Loucy (cell line): Measurements from ENCODE around the gene PCDHA9.
"Not testable (repeated sequence)": the region's sequence is repeated elsewhere in the genome, so short reads cannot be mapped to it uniquely, and the experiment has no call there.

ENCODE experiments used
- H2AFZ ChIP-seq: fragments of 200-600 bp; sonication (generic); 2 replicates; pipeline ENCODE4 v1.6.0; 2016; ENCODE audit warnings: antibody characterized with exemption, mild to moderate bottlenecking, low read length, moderate library complexity
- H3F3A ChIP-seq: fragments of 200-600 bp; 2 replicates; pipeline ENCODE4 v1.6.0; 2016; ENCODE audit warnings: antibody characterized with exemption, low read depth, mild to moderate bottlenecking
- H3K27me3 ChIP-seq: fragments of 200-600 bp; sonication (generic); 2 replicates; pipeline ENCODE4 v1.6.1; 2014; ENCODE audit warnings: low read length, mild to moderate bottlenecking; ENCODE audit not compliant: insufficient read depth, poor library complexity, severe bottlenecking
- H3K36me3 ChIP-seq: fragments of 200-600 bp; sonication (generic); 2 replicates; pipeline ENCODE4 v1.6.1; 2016; ENCODE audit warnings: low read length; ENCODE audit not compliant: insufficient read depth
- H3K4me1 ChIP-seq: fragments of 200-600 bp; sonication (generic); 2 replicates; pipeline ENCODE4 v1.5.1; 2014; ENCODE audit warnings: low read length, mild to moderate bottlenecking; ENCODE audit not compliant: insufficient read depth, poor library complexity, severe bottlenecking
- H3K4me2 ChIP-seq: fragments of 200-600 bp; sonication (generic); 2 replicates; pipeline ENCODE4 v1.6.0; 2014; ENCODE audit warnings: antibody characterized with exemption, low read length, low read depth, mild to moderate bottlenecking; ENCODE audit not compliant: poor library complexity, severe bottlenecking
- H3K4me3 ChIP-seq: fragments of 200-600 bp; sonication (generic); 2 replicates; pipeline ENCODE4 v1.5.1; 2014; ENCODE audit warnings: low read length, mild to moderate bottlenecking, mixed read lengths; ENCODE audit not compliant: poor library complexity, severe bottlenecking
- H3K79me2 ChIP-seq: fragments of 200-600 bp; sonication (generic); 2 replicates; pipeline ENCODE4 v1.6.1; 2014; ENCODE audit warnings: low read length; ENCODE audit not compliant: insufficient read depth
- H3K9ac ChIP-seq: fragments of 200-600 bp; sonication (generic); 2 replicates; pipeline ENCODE4 v1.6.0; 2014; ENCODE audit warnings: mild to moderate bottlenecking, low read depth, low read length, moderate library complexity; ENCODE audit not compliant: poor library complexity, severe bottlenecking
- H3K9me2 ChIP-seq: fragments of 200-600 bp; sonication (generic); replicated peaks from 2 replicates; pipeline ENCODE4 v1.6.1; 2016; ENCODE audit warnings: low read depth, low read length, mixed read lengths
- H3K9me3 ChIP-seq: fragments of 200-600 bp; sonication (generic); 2 replicates; pipeline ENCODE4 v1.6.1; 2014; ENCODE audit warnings: mild to moderate bottlenecking, antibody characterized with exemption, low read length, low read depth; ENCODE audit not compliant: insufficient read depth
- H4K20me1 ChIP-seq: fragments of 200-600 bp; sonication (generic); 2 replicates; pipeline ENCODE4 v1.6.0; 2014; ENCODE audit warnings: antibody characterized with exemption, low read length, mild to moderate bottlenecking; ENCODE audit not compliant: insufficient read depth, poor library complexity, severe bottlenecking
- EZH2phosphoT487 ChIP-seq: fragments of 200-600 bp; IDR thresholded peaks from 2 replicates; pipeline ENCODE4 v1.6.1; 2018; ENCODE audit warnings: antibody characterized with exemption, mild to moderate bottlenecking, moderate library complexity, borderline replicate concordance
- TF ChIP-seq, protein P1 (sequence below): fragments of 200-600 bp; sonication (generic); conservative IDR thresholded peaks from 2 replicates; pipeline ENCODE4 v1.5.1; 2014; ENCODE audit warnings: mild to moderate bottlenecking, antibody characterized with exemption, low read length

Gene PCDHA9

DNA sequence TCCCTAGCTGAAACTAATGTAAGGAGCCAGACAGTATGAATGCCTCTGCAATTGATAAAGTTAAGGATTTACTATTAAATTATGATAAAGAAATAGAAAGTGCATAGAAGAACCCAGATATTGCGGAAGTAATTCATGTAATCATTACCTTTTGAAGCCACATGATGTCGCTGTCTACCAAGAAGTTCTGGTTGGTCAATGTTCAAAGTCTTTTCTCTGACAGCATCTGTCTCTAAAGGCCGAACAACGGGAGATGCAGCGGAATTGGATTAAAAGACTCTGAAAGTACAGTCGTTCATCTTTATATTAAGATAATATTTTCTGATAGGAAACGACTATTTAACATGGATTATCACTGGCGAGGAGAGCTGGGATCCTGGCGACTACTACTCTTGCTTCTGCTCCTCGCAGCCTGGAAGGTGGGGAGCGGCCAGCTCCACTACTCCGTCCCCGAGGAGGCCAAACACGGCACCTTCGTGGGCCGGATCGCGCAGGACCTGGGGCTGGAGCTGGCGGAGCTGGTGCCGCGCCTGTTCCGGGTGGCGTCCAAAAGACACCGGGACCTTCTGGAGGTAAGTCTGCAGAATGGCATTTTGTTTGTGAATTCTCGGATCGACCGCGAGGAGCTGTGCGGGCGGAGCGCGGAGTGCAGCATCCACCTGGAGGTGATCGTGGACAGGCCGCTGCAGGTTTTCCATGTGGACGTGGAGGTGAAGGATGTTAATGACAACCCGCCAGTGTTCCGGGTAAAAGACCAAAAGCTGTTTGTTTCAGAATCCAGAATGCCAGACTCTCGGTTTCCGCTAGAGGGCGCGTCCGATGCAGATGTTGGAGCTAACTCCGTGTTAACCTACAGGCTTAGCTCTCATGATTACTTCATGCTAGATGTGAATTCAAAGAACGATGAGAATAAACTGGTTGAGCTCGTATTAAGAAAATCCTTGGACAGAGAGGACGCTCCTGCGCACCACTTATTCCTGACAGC is 6.9 kb upstream of the PCDHA9 start, which contains the start of gene PCDHA8:
Gene PCDHA8 (plus strand): TSS at position 210 of the 985 bp plus-strand sequence. CDS start 135 bp downstream, at position 345.
- Histone ChIP-seq H3K4me3 (no peak within 1 kb of the TSS), H3K9me2 (no peaks in the 10 kb centered on the region), H3K9me3 (no peaks in the 10 kb centered on the region), H3K36me3 (no peaks in the 10 kb centered on the region), H3K9ac (no peak within 1 kb of the TSS), H4K20me1 (no peaks in the 10 kb centered on the region), H2AFZ (no peak within 1 kb of the TSS), H3F3A (no peaks in the 10 kb centered on the region), H3K4me1 (no peaks in the 10 kb centered on the region), H3K27me3 (no peaks in the 10 kb centered on the region), H3K4me2 (no peak within 1 kb of the TSS), H3K79me2 (no peaks in the 10 kb centered on the region)
- TF ChIP-seq, protein P1, sequence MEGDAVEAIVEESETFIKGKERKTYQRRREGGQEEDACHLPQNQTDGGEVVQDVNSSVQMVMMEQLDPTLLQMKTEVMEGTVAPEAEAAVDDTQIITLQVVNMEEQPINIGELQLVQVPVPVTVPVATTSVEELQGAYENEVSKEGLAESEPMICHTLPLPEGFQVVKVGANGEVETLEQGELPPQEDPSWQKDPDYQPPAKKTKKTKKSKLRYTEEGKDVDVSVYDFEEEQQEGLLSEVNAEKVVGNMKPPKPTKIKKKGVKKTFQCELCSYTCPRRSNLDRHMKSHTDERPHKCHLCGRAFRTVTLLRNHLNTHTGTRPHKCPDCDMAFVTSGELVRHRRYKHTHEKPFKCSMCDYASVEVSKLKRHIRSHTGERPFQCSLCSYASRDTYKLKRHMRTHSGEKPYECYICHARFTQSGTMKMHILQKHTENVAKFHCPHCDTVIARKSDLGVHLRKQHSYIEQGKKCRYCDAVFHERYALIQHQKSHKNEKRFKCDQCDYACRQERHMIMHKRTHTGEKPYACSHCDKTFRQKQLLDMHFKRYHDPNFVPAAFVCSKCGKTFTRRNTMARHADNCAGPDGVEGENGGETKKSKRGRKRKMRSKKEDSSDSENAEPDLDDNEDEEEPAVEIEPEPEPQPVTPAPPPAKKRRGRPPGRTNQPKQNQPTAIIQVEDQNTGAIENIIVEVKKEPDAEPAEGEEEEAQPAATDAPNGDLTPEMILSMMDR, result peak; percentile 60
- TF ChIP-seq EZH2phosphoT487, result no peak

DNA sequence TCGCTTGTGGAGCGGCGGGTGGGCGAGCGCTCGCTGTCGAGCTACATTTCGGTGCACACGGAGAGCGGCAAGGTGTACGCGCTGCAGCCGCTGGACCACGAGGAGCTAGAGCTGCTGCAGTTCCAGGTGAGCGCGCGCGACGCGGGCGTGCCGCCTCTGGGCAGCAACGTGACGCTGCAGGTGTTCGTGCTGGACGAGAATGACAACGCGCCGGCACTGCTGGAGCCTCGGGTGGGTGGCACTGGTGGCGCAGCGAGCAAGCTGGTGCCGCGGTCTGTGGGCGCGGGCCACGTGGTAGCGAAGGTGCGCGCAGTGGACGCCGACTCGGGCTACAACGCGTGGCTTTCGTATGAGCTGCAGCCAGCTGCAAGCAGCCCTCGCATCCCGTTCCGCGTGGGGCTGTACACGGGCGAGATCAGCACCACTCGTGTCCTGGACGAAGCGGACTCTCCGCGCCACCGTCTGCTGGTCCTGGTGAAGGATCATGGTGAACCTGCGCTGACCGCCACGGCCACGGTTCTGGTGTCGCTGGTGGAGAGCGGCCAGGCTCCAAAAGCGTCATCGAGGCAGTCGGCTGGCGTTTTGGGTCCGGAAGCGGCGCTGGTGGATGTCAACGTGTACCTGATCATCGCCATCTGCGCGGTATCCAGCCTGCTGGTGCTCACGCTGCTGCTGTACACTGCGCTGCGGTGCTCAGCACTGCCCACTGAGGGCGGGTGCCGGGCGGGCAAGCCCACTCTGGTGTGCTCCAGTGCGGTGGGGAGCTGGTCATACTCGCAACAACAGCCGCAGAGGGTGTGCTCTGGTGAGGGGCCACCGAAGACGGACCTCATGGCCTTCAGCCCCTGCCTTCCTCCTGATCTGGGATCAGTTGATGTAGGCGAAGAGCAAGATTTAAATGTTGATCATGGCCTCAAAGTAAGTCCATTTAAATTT is 5.1 kb upstream of the PCDHA9 start:
- Histone ChIP-seq H3K4me1 (no peaks in the 10 kb centered on the region), H3K9me3 (no peaks in the 10 kb centered on the region), H2AFZ (no peak overlapping the region), H3K9ac (no peak overlapping the region), H3K4me3 (no peak overlapping the region), H3K36me3 (no peaks in the 10 kb centered on the region), H3F3A (no peaks in the 10 kb centered on the region), H4K20me1 (no peaks in the 10 kb centered on the region), H3K79me2 (no peaks in the 10 kb centered on the region), H3K4me2 (no peak overlapping the region), H3K9me2 (no peaks in the 10 kb centered on the region), H3K27me3 (no peaks in the 10 kb centered on the region)
- TF ChIP-seq, protein P1, result no peak
- TF ChIP-seq EZH2phosphoT487, result no peak

DNA sequence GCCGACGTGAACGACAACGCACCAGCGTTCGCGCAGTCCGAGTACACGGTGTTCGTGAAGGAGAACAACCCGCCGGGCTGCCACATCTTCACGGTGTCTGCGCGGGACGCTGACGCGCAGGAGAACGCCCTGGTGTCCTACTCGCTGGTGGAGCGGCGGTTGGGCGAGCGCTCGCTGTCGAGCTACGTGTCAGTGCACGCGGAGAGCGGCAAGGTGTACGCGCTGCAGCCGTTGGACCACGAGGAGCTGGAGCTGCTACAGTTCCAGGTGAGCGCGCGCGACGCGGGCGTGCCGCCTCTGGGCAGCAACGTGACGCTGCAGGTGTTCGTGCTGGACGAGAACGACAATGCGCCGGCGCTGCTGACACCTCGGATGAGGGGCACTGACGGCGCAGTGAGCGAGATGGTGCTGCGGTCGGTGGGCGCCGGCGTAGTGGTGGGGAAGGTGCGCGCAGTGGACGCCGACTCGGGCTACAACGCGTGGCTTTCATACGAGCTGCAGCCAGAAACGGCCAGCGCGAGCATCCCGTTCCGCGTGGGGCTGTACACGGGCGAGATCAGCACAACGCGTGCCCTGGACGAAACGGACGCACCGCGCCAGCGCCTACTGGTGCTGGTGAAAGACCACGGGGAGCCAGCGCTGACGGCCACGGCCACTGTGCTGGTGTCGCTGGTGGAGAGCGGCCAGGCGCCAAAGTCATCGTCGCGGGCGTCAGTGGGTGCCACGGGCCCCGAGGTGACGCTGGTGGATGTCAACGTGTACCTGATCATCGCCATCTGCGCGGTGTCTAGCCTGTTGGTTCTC is 1.9 kb downstream of the PCDHA9 start:
- not testable (repeated sequence) for H3F3A ChIP-seq, H3K9ac ChIP-seq, H3K4me1 ChIP-seq, H3K27me3 ChIP-seq, H3K36me3 ChIP-seq, H3K9me2 ChIP-seq, H3K4me2 ChIP-seq, H3K4me3 ChIP-seq, H3K79me2 ChIP-seq, H4K20me1 ChIP-seq, H2AFZ ChIP-seq, H3K9me3 ChIP-seq
